NCI-H1930 (cell line): ENCODE data around the gene AVP.
A peak's percentile ranks its signal among the peaks of the same experiment; 100 is the strongest.

Source experiments
- DNase-seq, 2 experiments: peaks; one replicate each; lab custom pipeline; 2025; lab: John Stamatoyannopoulos, UW

Gene AVP

GRCh38 chr20:3109350-3110302 is 25.1 kb upstream of the AVP start:
- no peak for DNase-seq

DNA sequence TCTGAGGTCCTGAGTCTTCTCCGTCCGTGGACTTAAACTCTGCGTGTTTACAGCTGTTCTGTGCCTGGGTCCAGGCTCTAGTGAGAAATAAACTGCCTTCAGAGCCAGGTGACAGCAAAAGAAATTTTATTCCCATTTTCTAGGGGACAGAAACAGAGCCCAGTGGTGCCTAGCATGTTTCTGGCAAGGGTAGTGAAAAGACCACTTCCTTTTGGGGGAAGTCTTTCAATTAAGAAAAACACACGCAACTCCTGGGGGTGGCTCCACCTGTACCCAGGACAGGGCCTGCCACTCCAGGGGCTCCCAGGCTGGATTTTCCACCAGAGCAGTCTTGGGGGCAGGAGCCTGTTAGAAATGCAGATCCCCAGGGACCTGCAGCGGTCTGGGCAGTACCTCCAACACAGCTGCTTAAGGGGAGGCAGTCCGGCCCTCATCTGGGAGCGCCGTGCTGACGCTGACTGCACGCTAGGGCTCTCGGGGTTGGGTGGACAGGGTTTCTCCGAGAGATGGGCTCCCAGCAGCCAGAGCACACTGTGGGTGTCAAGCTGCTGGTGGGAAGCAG is 23.0 kb upstream of the AVP start:
- no peak for DNase-seq

DNA sequence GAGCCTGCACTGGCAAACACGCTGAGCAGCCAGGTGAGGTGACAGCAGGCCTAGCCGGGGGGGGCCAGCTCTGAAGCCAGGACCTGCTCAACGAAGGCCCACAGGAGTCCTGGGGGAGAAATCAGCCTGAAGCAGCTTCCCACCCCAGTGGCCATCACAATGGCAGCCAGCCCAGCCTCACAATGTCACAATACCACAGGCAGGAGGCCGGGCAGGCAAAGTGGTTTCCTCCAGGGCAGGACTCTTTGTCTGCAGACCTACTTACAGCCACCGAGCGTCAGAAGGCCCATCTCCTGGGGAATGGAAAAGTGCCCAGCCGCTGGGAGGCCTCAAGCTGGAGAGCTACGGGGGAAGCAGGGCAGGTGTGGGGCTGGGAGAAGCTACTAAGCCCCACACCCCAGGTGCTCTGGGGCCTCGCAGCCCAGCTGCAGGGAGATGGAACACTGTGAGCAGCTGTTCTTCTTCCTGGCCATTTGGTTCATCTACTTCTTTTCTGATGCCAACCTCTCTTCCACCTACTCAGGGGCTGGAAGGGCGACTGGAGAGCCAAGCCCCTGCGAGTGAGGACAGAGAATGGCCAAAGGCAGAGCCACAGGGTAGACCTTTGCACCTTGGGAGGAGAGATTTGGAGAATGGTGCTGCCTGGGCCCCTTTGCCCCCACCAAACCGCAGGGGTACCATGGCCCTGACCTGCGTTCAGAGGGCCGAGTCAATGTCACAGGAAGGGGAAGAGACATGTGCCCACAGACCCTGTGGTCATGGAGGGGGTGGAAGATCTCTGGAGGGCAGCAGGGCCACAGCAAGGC is 22.3 kb upstream of the AVP start:
- DNase-seq, result no peak

DNA sequence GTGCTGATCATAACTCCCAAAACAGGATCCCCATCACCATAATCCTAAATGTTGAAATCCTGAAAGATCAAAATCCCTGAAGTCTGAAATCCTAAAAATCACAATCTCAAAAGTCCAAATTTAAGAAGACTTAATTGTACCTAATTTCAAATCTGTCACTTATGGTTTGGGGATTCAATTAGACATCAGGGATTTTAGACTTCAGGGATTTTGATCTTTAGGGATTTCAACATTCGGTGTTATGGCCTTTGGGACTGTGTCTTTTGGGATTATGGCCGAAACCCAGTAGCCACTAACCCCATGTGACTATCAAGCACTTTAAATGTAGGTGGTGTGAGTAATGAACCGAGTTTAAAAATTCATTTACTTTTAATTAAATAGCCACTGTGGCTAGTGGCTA is 21.7 kb upstream of the AVP start:
- no peak for DNase-seq

- DNase-seq, result no peak
Measured at GRCh38 chr20:3105256-3106137, 21.0 kb upstream of the AVP start.

DNA sequence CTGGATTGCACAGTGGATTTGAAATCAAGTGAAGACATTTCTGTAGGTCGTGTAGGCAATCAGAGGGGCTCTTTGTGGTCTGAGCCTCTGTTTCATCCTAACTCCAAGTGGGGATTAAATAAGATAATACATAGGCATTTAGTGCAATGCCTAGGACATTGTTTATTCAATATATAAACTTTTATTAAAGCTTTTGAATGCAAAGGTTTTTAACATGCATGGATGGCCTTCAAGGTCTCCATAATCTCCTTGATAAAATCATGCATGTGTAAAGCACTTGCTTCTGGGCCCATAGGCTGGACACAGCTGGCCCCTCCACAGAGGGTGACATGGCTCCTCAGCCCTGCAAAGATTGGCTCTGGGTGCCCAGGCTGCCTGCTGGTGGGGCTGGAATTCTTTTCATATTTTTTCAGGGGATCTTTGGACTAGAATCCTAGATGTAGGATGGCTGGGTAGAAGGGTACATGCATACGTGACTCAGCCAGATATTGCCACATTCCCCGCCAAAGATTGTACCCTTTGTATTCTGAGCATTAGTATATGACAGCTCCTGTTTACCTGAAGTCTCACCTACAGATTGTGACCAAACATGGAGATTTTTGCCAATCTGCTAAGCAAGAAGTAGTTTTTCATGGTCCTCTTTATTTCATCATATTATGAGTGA is 19.0 kb upstream of the AVP start:
- no peak for DNase-seq

DNA sequence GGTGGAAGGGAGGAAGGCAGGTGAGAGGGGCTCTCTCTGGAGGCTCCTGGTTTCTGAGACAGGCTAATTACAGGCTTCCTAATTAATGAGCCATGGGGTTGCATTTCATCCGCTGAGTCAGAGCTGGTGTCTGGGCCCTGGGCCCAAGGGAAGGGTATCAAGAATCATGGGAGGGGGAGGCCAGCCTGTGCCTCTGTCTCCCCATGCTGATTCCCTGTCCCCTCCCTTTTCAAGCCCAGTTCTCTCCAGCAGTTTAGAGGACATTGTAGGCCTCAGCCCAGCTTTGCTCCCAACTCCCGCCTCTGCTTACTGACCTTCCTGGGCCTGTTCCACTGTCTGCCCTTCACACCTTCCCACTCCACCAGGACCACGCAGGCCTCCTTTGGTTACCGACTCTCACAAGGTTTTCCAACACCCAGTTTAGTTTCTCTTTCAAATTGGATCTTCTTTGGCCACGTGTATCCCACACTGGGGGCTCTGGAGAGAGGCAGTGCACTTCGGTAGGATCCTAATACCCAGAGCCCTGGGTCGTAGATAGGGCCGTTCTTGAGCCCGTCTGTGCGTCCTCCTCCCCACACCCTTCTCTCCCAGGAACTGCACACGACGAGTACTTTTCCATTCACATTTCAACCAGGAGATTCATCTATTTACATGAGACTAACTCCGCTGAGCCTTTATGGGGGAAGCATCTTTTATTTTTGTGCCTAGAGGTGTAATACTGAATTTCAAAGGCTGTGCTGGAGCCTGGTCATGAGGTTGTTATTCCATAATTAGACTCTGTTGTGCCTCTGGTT is 18.2 kb upstream of the AVP start:
- no peak for DNase-seq

DNA sequence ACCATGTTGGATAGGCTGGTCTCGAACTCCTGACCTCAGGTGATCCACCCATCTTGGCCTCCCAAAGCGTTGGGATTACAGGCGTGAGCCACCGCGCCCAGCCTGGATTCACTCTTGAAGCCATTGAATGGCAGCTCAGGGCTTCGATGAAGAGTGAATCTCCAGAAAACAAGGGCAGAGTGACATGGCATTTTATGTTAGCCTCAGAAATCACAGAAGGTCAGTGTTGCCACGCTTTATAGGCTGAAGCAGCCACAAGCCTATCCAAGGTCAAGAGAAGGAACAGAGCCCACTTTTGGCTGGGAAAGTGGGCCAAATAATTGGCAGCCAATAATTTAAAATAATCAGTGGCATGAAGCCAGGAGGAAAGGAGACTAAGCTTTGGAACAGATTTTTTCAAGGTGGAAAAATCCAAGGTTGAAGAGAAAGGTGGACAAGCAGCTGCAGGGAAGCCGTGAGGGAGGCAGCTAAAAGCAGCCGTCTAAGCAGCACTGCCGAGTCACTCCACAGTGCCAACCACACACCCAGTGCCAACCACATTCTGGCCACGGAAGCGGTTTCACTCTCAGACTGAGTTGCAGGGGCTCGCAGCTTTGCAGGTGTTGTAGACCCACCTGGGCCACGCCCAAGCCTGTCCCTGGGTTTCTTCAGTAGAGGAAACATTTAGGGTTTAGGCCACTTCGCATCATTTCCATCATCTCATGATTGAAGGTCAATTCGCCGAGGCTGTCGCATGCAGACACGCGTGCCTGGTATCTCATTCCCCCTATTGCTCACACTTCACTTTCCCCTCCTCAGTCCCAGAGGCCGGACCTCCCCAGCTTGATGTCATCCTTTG is 17.4 kb upstream of the AVP start:
- no peak for DNase-seq

GRCh38 chr20:3101251-3101650 is 16.7 kb upstream of the AVP start:
- DNase-seq, result no peak

DNA sequence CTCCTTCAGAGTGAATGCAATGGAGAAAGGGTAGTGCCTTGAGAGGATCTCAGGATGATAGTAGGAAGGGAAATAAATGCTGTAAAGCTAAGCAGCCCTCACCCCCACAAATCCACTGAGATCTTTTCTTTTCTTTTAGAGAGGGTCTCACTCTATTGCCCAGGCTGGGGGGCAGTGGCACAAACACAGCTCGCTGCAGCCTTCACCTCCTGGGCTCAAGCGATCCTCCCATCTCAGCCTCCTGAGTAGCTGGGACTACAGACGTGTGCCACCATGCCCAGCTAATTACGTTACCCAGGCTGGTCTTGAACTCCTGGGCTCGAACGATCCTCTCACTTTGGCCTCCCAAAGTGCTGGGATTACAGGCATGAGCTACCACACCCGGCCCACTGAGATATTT is 16.0 kb upstream of the AVP start:
- DNase-seq, result no peak

- no peak for DNase-seq
Measured at GRCh38 chr20:3094848-3095629, 10.5 kb upstream of the AVP start.

GRCh38 chr20:3093861-3094361 is 9.4 kb upstream of the AVP start:
- DNase-seq, result no peak

DNA sequence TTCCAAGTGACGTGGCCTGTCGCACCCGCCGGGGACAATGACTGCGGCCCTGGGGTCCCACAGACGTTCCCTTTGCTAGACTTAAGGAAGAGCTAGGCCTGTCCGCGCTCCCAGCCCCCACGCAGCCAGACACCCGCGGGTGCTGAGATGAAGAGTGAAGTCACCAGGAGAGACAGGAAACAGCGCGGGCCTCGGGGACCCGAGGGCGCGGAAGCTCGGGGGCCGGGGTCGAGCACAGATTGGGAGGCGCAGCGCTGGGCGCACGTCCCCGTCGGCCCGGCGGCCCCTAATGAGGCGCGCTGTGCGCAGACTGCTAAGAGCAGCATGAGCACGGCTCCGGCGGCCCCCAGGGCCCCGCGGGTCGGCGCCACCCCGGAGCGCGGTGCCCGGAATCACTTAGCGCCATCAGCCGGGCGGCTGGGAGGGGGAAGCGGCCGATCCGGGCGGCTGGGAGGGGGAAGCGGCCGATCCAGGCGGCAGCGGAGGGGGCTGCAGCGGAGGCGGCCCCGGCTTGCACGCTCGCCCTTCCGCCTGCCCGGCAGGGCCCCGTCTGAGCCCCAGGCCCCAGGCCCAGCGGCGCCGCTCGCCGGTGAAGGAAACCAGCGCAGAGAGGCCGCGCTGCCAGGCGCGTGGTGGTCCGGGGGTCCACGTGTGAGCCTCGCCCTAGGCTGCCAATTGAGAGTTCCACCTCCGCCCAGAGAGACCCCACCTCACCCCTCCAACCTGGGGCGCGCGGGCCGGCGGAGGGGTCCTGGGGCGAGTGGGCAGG is 8.3 kb upstream of the AVP start:
- DNase-seq, result peak in 1 of 2 experiments; percentile 9

GRCh38 chr20:3090565-3090964 is 6.0 kb upstream of the AVP start:
- no peak for DNase-seq

DNA sequence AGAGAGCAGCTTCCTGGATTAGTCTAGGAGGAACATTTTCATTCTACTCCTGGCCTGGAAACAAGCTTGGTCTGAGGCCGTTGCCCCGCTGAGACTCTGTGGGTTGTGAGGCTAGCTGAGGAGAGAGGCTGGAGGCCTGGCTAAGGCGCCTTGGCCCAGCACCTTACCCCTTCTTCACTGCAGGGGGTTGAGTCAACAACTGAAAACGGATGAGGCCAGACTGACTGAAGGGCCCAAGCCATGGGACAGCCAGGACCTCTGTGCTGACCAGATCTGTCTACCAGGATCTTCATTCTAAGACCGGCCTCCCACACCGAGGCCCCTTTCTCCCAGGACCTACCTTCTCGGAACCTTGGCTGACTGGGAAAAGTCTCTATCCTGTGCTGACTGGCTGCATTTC is 3.5 kb upstream of the AVP start:
- DNase-seq, result no peak

- no peak for DNase-seq
Measured at GRCh38 chr20:3085571-3086072, 1.1 kb upstream of the AVP start.

DNA sequence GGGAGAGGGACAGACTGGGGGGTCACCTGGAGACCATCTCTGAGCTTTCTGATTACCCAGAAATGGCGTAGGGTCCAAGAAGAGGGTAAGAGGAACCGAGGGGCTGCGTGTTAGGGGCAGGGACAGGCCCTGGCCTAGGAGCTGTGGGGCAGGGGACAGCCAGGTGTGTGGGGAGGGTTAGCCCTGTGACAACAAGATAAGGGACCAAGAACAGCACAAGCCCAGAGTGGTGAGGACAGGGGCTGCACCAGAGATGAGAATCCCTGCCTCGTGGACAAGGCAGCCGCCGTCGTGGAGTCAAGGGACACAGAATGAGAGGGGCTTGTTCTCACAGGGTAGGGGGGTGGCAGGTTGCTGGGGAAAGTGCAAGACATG is 449 bp upstream of the AVP start:
- DNase-seq, result no peak
